ENCODE measurements around the gene LRRC25.

DNA sequence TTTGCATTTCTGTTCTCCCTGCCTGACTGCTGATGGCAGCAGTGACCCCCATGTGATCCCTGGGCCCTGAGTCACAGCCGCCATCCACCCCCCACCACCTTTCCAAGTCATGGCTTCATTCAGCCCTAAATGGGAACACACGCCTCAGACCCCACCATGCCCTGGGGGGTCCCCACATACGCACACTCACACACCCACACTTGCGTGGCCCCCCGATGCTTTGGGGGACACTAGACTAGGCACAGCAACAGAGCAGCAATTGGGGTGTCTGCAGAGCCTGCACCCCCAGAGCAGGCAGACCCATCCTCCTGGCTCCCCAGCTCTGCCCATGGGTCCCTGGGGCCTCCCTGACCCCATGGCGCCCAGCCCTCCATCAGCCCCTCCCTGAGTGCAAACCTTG lies 46.0 kb upstream of the LRRC25 start:
- TF ChIP-seq SMC3 (conservative IDR thresholded peaks at IDR 0.05; ENCODE audit: poor library complexity) (no peak), TAF1 (IDR thresholded peaks at IDR 0.05; ENCODE audit: low read depth) (no peak)
- TF ChIP-seq, protein P1, sequence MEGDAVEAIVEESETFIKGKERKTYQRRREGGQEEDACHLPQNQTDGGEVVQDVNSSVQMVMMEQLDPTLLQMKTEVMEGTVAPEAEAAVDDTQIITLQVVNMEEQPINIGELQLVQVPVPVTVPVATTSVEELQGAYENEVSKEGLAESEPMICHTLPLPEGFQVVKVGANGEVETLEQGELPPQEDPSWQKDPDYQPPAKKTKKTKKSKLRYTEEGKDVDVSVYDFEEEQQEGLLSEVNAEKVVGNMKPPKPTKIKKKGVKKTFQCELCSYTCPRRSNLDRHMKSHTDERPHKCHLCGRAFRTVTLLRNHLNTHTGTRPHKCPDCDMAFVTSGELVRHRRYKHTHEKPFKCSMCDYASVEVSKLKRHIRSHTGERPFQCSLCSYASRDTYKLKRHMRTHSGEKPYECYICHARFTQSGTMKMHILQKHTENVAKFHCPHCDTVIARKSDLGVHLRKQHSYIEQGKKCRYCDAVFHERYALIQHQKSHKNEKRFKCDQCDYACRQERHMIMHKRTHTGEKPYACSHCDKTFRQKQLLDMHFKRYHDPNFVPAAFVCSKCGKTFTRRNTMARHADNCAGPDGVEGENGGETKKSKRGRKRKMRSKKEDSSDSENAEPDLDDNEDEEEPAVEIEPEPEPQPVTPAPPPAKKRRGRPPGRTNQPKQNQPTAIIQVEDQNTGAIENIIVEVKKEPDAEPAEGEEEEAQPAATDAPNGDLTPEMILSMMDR (IDR thresholded peaks at IDR 0.05; ENCODE audit: poor library complexity, severe bottlenecking): no peak

Measured in neural cell (in vitro differentiated cells).